Mesothelial cell of epicardium (in vitro differentiated cells): ENCODE results near the gene TRAF3. TPM values are rescaled to one million over a fixed set of nuclear protein-coding genes. Genes with fewer than 3 reads are reported as not detected.

ENCODE experiments used
- DNase-seq, 2 experiments: peaks; one replicate each; pipeline ENCODE4 v3.0.0; 2021; ENCODE audit warnings: low spot score in 2 of 2; ENCODE audit not compliant: unreplicated experiment in 2 of 2
- H3K27ac Mint-ChIP-seq: 2 replicates; pipeline ENCODE4 v1.8.0; 2021; ENCODE audit warnings: mixed read lengths
- H3K27me3 Mint-ChIP-seq: 2 replicates; pipeline ENCODE4 v1.8.0; 2021; ENCODE audit warnings: low read depth, mixed read lengths
- H3K36me3 Mint-ChIP-seq: 2 replicates; pipeline ENCODE4 v1.8.0; 2021; ENCODE audit warnings: mixed read lengths
- H3K4me1 Mint-ChIP-seq: 2 replicates; pipeline ENCODE4 v1.8.0; 2021; ENCODE audit warnings: mixed read lengths
- H3K4me3 Mint-ChIP-seq: 2 replicates; pipeline ENCODE4 v1.8.0; 2021; ENCODE audit warnings: mild to moderate bottlenecking, moderate library complexity, mixed read lengths
- H3K9me3 Mint-ChIP-seq: 2 replicates; pipeline ENCODE4 v1.8.0; 2021; ENCODE audit warnings: mixed read lengths
- total RNA-seq: library from RNA; stranded (reverse); gene quantifications from 3 replicates; pipeline ENCODE4 v1.2.1, GENCODE V29; 2021
- TF ChIP-seq, protein P1 (sequence below): fragments of 200-600 bp; sonication (generic); IDR thresholded peaks from one replicate; pipeline ENCODE4 v1.5.0; 2021; ENCODE audit warnings: antibody characterized with exemption; ENCODE audit not compliant: unreplicated experiment

TRAF3 gene
- total RNA-seq, 1 donor from 2014 or later, result 26.4 TPM

DNA sequence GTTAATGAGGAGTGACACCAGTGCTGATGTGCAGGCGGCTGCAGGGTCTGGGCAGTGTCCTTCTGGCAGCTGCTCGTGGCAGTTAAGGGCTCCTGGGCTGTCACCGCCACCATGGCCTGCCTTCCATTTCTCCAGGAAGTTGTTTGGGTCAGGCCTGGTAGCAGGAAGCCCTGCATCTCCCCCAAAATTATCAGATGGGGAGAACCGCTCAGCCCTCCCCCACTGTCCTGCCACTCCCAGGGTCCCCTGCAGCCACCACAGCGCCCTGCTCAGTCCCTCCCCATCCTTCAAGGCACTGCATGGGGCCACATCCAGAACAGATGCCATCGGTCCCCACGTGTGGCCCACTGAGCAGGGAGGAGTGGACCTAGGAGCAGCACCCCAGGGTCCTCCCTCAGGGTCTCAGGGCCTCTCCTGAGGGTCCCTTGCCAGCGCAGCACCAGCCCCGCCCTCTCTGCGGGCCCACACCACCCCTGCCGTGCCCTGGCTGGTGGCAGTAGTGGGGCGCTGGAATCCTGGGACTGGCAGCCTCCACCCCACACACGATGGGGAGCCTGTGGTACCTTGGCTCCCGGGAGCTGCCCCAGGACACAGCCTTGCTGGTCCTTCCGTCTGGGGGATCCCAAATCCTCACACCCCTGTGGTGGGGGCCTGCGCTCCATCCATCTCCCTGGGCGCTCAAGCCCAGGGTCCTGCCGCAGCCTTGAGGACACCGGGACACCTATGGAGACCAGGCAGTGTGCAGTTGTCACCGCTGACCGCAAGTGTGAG is 134.9 kb downstream of the TRAF3 start:
- Mint-ChIP-seq H3K27ac (no peak overlapping the region), H3K4me3 (no peak overlapping the region), H3K36me3 (peaks cover 5% of the 10 kb centered on the region), H3K9me3 (no peaks in the 10 kb centered on the region), H3K27me3 (no peaks in the 10 kb centered on the region), H3K4me1 (no peaks in the 10 kb centered on the region)
- DNase-seq, result no peak
- TF ChIP-seq, protein P1, sequence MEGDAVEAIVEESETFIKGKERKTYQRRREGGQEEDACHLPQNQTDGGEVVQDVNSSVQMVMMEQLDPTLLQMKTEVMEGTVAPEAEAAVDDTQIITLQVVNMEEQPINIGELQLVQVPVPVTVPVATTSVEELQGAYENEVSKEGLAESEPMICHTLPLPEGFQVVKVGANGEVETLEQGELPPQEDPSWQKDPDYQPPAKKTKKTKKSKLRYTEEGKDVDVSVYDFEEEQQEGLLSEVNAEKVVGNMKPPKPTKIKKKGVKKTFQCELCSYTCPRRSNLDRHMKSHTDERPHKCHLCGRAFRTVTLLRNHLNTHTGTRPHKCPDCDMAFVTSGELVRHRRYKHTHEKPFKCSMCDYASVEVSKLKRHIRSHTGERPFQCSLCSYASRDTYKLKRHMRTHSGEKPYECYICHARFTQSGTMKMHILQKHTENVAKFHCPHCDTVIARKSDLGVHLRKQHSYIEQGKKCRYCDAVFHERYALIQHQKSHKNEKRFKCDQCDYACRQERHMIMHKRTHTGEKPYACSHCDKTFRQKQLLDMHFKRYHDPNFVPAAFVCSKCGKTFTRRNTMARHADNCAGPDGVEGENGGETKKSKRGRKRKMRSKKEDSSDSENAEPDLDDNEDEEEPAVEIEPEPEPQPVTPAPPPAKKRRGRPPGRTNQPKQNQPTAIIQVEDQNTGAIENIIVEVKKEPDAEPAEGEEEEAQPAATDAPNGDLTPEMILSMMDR, result no peak

DNA sequence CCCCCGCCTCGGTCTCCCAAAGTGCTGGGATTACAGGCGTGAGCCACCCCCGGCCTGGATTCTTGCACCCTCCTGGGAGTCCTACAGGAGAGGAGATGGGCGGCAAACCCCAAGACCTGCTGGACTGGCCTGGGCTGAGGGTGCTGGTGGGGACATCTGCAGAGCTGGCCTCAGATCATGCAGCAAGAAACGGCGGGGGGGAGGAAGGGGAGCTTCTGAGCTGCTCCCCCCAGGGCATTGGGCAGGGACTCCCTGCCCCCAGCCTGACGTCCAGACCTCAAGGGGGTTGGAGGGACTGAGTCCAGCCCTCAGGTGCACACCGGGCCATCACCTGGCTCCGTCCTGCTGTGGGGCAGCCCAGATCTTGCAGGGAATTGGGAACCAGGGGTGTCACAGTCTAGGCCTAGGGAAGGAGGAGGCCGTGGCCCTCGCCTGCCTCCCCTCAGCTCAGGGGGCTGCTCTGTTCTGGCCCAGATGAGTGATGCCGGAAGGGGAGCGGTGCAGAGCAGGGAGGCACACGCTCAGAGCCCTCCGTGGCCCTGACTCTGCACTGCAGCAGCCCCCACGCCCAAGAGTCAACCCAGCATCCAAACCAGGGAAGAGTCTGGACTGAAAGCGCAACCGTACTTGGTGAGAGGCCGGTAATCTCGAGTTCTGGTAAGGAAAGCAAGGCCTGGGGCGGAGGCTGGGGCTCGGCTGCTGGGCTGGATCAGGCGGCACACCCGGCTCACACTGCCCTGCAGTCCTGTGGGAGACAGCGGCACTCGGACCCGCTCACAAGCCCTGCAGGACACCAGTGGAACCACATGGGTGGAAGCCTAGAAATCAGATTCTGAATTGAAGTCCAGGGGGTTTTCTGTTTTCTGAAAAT is 136.3 kb downstream of the TRAF3 start:
- Mint-ChIP-seq H3K9me3 (no peaks in the 10 kb centered on the region), H3K27ac (no peak overlapping the region), H3K4me3 (no peak overlapping the region), H3K4me1 (no peaks in the 10 kb centered on the region), H3K27me3 (no peaks in the 10 kb centered on the region), H3K36me3 (no peaks in the 10 kb centered on the region)
- TF ChIP-seq, protein P1, result peak; percentile 33
- no peak for DNase-seq

- no peaks in the 10 kb centered on the region for H3K27me3 Mint-ChIP-seq
- TF ChIP-seq, protein P1, result no peak
- no peaks in the 10 kb centered on the region for H3K36me3 Mint-ChIP-seq
- no peaks in the 10 kb centered on the region for H3K9me3 Mint-ChIP-seq
- no peak overlapping the region for H3K4me3 Mint-ChIP-seq
- no peaks in the 10 kb centered on the region for H3K4me1 Mint-ChIP-seq
- no peak for DNase-seq
- no peak overlapping the region for H3K27ac Mint-ChIP-seq
Measured at GRCh38 chr14:102914474-102915291, 137.4 kb downstream of the TRAF3 start.

DNA sequence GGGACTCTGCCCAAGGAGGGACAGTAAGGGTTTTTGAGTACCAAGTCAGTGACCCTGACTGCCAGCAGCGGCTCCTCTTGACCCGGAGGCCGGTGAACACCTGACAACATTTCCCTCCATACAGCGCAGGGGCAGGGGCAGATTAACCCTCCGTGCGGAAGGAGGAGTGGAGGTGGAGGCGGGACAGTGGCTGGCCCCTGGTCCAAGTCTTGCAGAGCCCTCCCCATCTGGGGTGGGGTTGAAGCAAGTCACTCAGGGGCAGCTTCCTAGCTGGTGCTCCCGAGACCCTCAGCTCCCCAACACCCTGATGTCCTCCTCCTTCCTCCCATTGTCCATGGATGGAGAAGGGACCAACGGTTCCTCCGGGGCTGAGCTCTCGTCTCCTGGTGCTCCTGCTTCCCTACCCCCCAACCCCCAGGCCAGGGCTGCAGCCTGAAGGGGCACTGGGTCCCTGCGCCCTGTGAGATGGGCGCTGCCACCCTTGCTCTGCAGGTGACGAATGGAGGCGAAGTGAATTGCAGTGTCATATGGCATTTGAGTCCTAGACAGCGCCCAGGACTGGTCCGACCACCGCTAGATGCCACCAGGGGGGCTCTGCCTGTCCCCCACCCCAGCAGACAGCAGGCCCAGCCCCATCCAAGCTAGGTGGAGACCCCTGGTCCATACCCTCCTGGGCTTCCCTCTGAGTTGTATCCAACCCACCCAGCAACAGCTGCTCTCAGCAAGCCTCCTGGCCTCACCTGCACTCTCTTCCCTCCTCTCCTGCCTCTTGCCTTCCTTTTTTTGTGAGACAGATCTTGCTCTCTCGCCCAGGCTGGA is 138.3 kb downstream of the TRAF3 start:
- DNase-seq, result no peak
- Mint-ChIP-seq H3K27ac (no peak overlapping the region), H3K9me3 (no peaks in the 10 kb centered on the region), H3K4me1 (no peaks in the 10 kb centered on the region), H3K27me3 (no peaks in the 10 kb centered on the region), H3K4me3 (no peak overlapping the region), H3K36me3 (no peaks in the 10 kb centered on the region)
- TF ChIP-seq, protein P1, result no peak
